Hepatocyte (in vitro differentiated cells): Measurements from ENCODE around the gene MRTFA. TPM values are rescaled to one million over a fixed set of nuclear protein-coding genes. Genes with fewer than 3 reads are reported as not detected.

Experiments used
- DNase-seq: peaks from one replicate; pipeline ENCODE4 v3.0.0-alpha.2; 2016; ENCODE audit warnings: low spot score
- H2AFZ ChIP-seq: fragments of 200-600 bp; sonication (generic); 2 replicates; pipeline ENCODE4 v1.6.0; 2016; ENCODE audit warnings: antibody characterized with exemption, mild to moderate bottlenecking
- H3K27ac ChIP-seq: fragments of 200-600 bp; sonication (generic); 2 replicates; pipeline ENCODE4 v1.5.1; 2016; ENCODE audit warnings: mild to moderate bottlenecking
- H3K27me3 ChIP-seq: fragments of 200-600 bp; sonication (generic); 2 replicates; pipeline ENCODE4 v1.6.1; 2016
- H3K36me3 ChIP-seq: fragments of 200-600 bp; sonication (generic); replicated peaks from 2 replicates; pipeline ENCODE4 v1.5.1; 2016; ENCODE audit warnings: low read depth; ENCODE audit not compliant: insufficient read depth
- H3K4me1 ChIP-seq: fragments of 200-600 bp; sonication (generic); 2 replicates; pipeline ENCODE4 v1.5.1; 2016; ENCODE audit warnings: mild to moderate bottlenecking, moderate library complexity; ENCODE audit not compliant: insufficient read depth
- H3K4me2 ChIP-seq: fragments of 200-600 bp; sonication (generic); 2 replicates; pipeline ENCODE4 v1.6.0; 2016
- H3K4me3 ChIP-seq: fragments of 200-600 bp; sonication (generic); 2 replicates; pipeline ENCODE4 v1.5.1; 2016; ENCODE audit warnings: mild to moderate bottlenecking
- H3K79me2 ChIP-seq: fragments of 200-600 bp; sonication (generic); 2 replicates; pipeline ENCODE4 v1.6.0; 2017; ENCODE audit warnings: mild to moderate bottlenecking
- H3K9me2 ChIP-seq: fragments of 200-600 bp; sonication (generic); replicated peaks from 2 replicates; pipeline ENCODE4 v1.6.0; 2017; ENCODE audit warnings: mild to moderate bottlenecking; ENCODE audit not compliant: insufficient read depth
- H3K9me3 ChIP-seq: fragments of 200-600 bp; sonication (generic); 2 replicates; pipeline ENCODE4 v1.5.1; 2016; ENCODE audit warnings: low read depth, mild to moderate bottlenecking
- H4K20me1 ChIP-seq: fragments of 200-600 bp; sonication (generic); 2 replicates; pipeline ENCODE4 v1.6.0; 2016; ENCODE audit warnings: mild to moderate bottlenecking; ENCODE audit not compliant: insufficient read depth, poor library complexity, severe bottlenecking
- EZH2 ChIP-seq: fragments of 200-600 bp; sonication (generic); IDR thresholded peaks from 2 replicates; pipeline ENCODE4 v1.6.1; 2016; ENCODE audit warnings: antibody characterized with exemption, mild to moderate bottlenecking, borderline replicate concordance
- EZH2phosphoT487 ChIP-seq: fragments of 200-600 bp; sonication (generic); IDR thresholded peaks from one replicate; pipeline ENCODE4 v1.6.1; 2018; ENCODE audit warnings: antibody characterized with exemption, mild to moderate bottlenecking, low read depth, moderate library complexity; ENCODE audit not compliant: unreplicated experiment, severe bottlenecking
- WGBS: methylation state at CpG from one replicate; pipeline ENCODE4 v1.1.6; 2016; ENCODE audit warnings: low lambda C conversion rate; ENCODE audit errors: missing lambda C conversion rate; 5-methylcytosine and 5-hydroxymethylcytosine counted together
- polyA plus RNA-seq: library from polyadenylated mRNA; unstranded; fragments of >200 nt; fragmentation: Nextera tagmentation; extraction: Ambion mirVana; gene quantifications from 2 replicates; pipeline ENCODE4 v1.2.1, GENCODE V29; 2016
- total RNA-seq: library from RNA; depleted of rRNA; stranded (reverse); fragments of >200 nt; gene quantifications from 2 replicates; pipeline ENCODE4 v1.2.3, GENCODE V29; 2014
- TF ChIP-seq, protein P1 (sequence below): fragments of 200-600 bp; sonication (generic); IDR thresholded peaks from 2 replicates; pipeline ENCODE4 v1.5.1; 2016; ENCODE audit warnings: antibody characterized with exemption, mild to moderate bottlenecking; ENCODE audit not compliant: poor library complexity

Gene MRTFA
- total and polyA plus RNA-seq, 2 experiments from 2014 or later: 19.0 to 29.7 TPM

DNA sequence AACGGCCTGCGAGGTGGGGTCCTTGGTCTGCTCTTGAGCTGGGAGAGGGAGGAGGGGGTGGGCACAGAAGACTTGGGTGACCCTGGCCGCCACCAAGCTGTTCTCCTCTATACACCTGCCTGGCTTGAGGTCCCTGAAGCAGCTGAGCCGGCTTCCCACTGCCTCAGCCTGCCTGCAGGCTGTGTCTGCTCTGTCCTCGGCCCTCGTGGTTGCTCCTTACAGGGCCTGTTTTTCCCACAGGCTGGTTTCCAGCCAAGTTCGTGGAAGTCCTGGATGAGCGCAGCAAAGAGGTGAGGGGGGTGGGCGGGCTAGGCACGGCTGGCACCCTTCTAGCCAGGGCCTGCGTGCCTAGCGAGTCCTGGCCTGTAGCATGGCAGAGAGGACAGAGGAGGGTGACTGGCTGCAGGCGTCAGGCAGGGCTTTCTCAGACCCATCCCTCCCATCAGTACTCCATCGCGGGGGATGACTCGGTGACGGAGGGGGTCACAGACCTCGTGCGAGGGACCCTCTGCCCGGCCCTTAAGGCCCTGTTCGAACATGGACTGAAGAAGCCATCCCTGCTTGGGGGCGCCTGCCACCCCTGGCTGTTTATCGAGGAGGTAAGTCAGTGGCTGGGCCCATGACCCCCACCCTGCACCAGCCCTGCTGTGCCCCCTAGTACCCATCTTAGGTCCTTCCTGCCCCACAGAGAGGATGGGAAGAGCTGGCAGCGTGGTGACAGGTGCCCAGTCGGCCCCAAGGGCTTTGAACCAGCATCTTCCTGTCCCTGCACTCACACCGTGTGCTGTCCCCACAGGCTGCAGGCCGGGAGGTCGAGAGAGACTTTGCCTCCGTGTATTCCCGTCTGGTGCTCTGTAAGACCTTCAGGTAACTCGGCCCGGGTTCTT is 228.4 kb downstream of the MRTFA start:
- Histone ChIP-seq H3K9me3 (no peaks in the 10 kb centered on the region), H3K4me3 (no peak overlapping the region), H3K27ac (no peak overlapping the region), H2AFZ (no peak overlapping the region), H3K36me3 (no peaks in the 10 kb centered on the region), H3K27me3 (no peaks in the 10 kb centered on the region), H3K4me2 (no peak overlapping the region), H3K4me1 (no peaks in the 10 kb centered on the region), H4K20me1 (no peaks in the 10 kb centered on the region), H3K79me2 (no peaks in the 10 kb centered on the region), H3K9me2 (no peaks in the 10 kb centered on the region)
- 94% methylated on average over 31 of the region's 32 CpGs for WGBS
- no peak for TF ChIP-seq EZH2
- TF ChIP-seq EZH2phosphoT487: no peak
- no peak for DNase-seq

DNA sequence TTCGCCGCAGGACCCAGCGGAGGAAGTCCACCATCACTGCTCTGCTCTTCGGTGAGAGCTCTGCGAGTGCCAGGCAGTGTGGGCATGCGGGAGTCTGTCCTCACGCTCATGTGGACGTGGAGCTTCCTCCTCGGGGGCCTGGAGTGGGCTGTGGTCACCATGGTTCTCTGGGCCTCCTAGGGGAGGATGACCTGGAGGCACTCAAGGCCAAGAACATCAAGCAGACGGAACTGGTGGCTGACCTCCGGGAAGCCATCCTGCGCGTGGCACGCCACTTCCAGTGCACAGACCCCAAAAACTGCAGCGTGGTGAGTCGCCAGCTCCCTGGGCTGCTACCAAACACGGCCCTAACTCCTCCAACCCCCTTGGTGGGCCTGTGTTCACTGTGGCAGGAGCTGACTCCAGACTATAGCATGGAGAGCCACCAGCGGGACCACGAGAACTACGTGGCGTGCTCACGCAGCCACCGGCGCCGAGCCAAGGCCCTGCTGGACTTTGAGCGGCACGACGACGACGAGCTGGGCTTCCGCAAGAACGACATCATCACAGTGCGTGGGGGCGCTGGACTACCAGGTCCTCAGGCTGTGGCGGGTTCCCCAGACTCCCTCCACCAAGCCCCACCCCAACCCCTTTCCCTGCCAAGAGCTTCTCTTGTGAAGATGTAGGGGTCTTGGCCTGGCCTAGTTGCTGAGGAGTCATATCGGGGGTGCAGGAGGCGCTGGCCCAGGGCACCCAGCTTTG is 229.3 kb downstream of the MRTFA start:
- H3K27ac ChIP-seq: no peak overlapping the region
- H3K9me3 ChIP-seq: no peaks in the 10 kb centered on the region
- TF ChIP-seq EZH2phosphoT487 (no peak), EZH2 (no peak)
- TF ChIP-seq, protein P1, sequence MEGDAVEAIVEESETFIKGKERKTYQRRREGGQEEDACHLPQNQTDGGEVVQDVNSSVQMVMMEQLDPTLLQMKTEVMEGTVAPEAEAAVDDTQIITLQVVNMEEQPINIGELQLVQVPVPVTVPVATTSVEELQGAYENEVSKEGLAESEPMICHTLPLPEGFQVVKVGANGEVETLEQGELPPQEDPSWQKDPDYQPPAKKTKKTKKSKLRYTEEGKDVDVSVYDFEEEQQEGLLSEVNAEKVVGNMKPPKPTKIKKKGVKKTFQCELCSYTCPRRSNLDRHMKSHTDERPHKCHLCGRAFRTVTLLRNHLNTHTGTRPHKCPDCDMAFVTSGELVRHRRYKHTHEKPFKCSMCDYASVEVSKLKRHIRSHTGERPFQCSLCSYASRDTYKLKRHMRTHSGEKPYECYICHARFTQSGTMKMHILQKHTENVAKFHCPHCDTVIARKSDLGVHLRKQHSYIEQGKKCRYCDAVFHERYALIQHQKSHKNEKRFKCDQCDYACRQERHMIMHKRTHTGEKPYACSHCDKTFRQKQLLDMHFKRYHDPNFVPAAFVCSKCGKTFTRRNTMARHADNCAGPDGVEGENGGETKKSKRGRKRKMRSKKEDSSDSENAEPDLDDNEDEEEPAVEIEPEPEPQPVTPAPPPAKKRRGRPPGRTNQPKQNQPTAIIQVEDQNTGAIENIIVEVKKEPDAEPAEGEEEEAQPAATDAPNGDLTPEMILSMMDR: no peak
- H3K27me3 ChIP-seq: no peaks in the 10 kb centered on the region
- no peak overlapping the region for H2AFZ ChIP-seq
- H3K4me3 ChIP-seq: no peak overlapping the region
- WGBS: 94% methylated on average over 36 of the region's 37 CpGs
- no peak overlapping the region for H3K4me2 ChIP-seq
- H3K79me2 ChIP-seq: no peaks in the 10 kb centered on the region
- no peaks in the 10 kb centered on the region for H3K36me3 ChIP-seq
- no peaks in the 10 kb centered on the region for H3K9me2 ChIP-seq
- no peaks in the 10 kb centered on the region for H3K4me1 ChIP-seq
- H4K20me1 ChIP-seq: no peaks in the 10 kb centered on the region
- DNase-seq: no peak

DNA sequence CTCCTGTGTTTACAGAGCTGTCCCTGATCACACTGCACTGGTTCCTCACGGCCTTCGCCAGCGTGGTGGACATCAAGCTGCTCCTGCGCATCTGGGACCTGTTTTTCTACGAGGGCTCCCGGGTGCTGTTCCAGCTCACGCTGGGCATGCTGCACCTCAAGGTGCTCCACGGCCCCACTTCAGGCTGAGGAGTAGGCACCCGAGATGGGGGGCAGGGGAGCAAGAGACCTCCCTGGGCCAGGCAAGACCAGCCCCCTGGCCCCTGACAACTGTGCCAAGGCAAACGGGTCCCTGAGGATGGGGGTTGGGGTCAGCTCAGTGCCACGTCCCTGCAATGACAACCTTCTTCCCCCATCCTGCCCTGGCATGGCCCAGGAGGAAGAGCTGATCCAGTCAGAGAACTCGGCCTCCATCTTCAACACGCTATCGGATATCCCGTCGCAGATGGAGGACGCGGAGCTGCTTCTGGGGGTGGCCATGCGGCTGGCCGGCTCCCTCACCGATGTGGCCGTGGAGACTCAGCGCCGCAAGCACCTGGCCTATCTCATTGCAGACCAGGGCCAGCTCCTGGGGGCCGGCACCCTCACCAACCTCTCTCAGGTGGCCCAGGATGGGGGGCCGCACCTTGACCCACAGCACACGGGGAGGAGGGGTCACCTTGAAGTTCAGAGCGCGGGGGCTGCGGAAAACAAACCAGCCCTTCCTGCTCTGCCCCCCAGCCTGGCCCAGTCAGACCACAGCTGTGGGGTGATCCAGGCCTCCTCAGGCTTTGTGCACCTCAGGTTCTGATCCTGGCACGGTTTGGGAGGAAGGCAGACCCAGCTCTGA is 230.2 kb downstream of the MRTFA start:
- DNase-seq: no peak
- Histone ChIP-seq H3K79me2 (no peaks in the 10 kb centered on the region), H3K4me3 (no peak overlapping the region), H3K4me2 (no peak overlapping the region), H4K20me1 (no peaks in the 10 kb centered on the region), H3K9me2 (no peaks in the 10 kb centered on the region), H3K27me3 (no peaks in the 10 kb centered on the region), H3K36me3 (no peaks in the 10 kb centered on the region), H3K27ac (no peak overlapping the region), H2AFZ (no peak overlapping the region), H3K4me1 (no peaks in the 10 kb centered on the region), H3K9me3 (no peaks in the 10 kb centered on the region)
- 96% methylated on average over 29 of the region's 31 CpGs for WGBS
- TF ChIP-seq EZH2phosphoT487 (no peak), EZH2 (no peak)
- TF ChIP-seq, protein P1: no peak
